Lung microvascular endothelial cell (primary cell): ENCODE data around the gene CCDC120. TPM values are rescaled to one million over a fixed set of nuclear protein-coding genes. Genes with fewer than 3 reads are reported as not detected.

ENCODE experiments used
- DNase-seq, 2 donors: peaks; one replicate each; pipeline versions ENCODE4 v3.0.0 to v3.0.0-alpha.2; 2010; ENCODE audit warnings: low read depth in 2 of 2
- total RNA-seq: library from RNA; depleted of rRNA; stranded (reverse); fragments of >200 nt; gene quantifications from 2 replicates; pipeline ENCODE4 v1.2.1, GENCODE V29; 2014

CCDC120 gene
- total RNA-seq, 1 donor from 2014 or later = 0.79 TPM

DNA sequence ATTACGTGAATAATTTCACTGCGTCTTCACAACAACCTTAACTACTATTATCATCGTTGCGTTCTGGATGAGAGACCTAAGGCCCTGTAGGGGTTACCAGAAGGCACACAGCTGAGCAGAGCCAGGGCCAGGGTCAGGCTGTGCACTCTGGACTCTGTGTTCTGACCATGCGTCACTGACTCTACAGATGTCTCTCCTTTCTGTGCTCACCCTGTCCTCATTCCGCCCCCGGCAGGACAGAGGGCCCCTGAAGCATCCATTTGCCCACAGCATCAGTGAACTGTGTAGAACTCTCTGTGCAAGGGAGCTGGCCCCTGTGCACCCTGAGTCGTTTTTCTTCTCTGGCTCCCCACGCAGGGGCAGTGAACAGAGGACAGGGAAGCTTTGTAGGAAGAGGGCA is 43.4 kb downstream of the CCDC120 start:
- DNase-seq = no peak

DNA sequence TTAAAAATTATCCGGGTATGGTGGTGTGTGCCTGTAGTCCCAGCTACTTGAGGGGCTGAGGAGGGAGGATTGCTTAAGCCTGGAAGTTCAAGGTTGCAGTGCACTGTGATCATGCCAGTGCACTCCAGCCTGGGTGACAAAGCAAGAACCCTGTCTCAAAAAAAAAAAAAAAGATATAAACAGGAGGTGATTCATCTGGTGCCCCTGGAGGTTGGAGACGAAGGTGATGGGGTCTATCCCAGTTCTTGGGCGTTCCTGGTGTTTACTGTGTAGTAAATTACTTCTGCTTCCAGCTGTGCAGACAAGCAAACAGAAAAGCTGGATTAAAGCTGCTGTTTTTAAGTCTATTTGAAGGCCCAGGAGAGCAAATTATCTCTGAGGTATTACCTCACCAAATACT is 44.8 kb downstream of the CCDC120 start:
- no peak for DNase-seq

DNA sequence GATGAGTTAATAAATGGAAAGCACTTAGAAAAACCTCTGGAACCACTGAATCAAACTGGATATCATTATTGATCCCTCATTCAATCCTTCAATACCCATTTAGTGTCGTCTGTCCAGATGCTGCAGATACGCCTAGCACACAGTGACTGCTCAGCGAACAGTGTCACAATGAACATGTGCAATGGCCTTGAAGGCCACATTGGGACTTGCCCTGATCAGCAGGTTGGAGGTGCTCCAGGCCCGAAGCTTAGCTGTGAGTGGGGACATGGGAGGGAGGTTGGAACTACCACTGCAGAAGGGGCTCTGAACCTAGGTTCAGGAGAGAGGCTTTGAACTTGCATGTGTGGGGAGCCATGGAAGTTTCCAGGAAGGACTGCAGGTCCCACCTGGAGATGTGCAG is 47.5 kb downstream of the CCDC120 start:
- DNase-seq = no peak

DNA sequence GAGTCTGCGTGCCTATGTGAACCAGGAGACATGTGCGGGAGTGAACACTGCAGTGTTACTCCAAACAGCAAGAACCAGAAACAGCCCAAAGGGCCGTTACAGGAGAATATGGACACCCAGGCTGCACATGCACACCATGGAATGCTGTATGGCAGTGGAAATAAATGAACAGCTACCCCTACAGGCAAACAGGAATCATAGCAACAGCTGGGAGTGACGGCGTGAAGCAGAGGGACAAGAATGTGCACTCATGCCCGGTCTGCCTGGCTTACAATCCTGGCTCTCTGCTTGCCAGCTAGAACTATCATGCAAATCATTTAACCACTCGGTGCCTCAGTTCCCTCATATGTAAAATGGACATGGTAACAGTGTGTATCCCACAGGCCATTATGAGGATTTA is 48.1 kb downstream of the CCDC120 start:
- DNase-seq = peak; percentile 65 to 73

DNA sequence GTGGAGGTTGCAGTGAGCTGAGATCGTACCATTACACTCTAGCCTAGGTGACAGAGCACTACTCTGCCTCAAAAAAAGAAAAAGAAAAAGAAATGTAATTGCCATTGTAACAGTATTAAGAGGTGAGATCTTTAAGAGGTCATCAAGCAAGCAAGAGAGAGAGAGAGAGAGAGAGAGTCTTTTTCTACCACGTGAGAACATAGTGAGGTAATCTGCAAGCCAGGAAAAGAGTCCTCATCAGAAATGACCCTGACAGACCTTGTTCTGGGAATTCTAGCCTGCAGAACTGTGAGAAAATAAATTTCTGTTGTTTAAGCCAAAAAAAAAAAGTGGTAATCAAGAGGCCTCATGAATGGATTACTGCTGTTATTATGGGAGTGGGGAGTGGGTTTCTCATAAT is 49.8 kb downstream of the CCDC120 start:
- DNase-seq = peak; percentile 38 to 46

DNA sequence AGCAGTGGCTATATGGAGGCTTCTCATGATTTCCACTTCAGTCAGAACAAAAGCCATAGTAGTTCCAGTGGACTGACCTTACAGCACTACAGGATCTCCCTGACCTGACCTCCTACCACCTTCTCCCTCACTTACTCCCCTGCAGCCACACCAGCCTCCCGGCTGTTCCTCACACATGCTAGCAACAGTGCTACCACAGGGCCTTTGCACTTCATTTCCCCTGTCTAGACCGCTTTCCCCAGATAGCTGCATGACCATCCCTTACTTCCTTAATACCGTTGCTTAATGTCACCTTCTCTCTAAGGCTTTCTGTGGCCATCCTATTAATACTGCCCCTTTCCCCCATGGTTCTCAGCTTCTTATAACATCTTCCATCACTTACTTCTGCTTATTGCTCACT is 51.6 kb downstream of the CCDC120 start:
- DNase-seq = no peak

DNA sequence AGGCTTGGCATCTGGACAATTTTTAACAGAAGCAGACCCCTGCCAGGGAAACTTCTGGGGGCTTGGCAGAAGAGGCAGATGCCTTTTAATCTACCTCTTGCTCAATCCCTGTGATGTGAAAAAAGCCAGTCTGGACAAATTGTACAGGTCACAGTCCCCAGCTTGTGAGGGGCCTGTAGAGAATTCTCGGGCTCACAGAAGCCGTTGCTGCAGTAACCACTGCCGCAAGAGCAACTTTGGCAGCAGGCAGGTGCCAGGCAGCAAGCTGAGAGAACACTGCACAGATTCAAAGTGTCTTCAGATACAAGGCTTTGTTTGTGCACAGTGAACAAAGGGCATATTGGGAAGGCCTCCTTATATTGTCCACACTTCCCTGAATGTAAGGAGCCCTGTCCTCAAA is 53.0 kb downstream of the CCDC120 start:
- DNase-seq = no peak

DNA sequence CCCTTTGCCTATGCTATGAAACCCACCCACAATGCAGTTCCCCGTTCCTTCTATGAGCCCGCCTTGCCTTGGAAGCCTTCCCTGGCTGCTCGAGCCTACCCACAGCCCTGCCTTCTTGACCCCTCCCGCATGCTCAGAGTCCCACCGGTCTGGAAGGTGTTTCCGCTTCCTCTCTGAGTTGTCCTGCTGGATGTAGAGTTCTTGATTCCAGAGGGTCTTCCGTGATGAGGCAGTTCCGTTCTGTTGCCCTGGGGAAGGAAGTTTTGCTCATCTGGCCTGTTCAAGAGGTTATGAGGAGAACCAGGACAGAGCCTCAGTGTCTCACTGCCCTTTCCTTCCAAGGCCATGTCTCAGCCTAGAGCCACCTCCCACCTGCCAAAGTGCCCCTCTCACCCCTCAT is 57.3 kb downstream of the CCDC120 start:
- DNase-seq = peak in 1 of 2 donors; percentile 73

DNA sequence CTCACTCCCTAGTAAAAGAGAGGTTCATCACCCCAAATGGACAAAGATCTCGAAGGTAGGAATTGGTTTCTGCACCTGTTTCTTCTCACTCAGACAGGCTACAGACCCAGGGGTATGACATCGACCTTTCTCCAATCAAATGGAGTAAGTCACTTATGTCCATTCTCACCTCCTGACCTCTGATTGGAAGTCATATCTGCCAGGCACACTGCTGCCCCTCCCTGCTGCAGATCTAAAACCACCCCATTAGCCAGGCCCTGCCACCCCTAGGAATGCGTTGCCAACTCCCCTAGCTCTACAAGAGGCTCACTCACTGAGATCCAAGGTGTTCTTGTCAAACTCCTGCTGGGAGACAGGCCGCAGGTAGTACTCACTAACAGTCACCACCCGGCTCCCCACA is 57.9 kb downstream of the CCDC120 start:
- DNase-seq = no peak

DNA sequence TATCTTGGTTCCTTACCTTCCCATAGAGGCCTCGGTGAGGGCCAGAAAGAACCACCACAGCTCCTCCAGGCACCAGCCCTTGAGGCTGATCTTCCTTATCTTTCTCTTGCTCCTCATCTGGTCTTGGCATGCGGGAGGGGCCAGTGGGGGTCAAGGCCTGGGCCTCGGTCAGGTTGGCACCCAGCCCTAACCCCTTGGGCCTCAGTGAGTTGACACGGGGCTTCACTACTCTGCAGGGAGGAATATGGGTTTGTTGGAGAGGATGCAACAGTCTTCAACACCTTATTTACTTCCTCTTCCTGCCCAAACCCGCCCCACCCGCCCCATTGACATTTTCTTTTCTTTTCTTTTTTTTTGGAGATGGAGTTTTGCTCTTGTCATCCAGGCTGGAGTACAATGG is 58.8 kb downstream of the CCDC120 start:
- DNase-seq = no peak

Other genes starting within 250 kb of the CCDC120 start
- not detected in 2 replicates for gene ERAS, start 232.5 kb upstream of the CCDC120 start, total RNA-seq
- under 0.01 and 0.20 TPM in 2 replicates for gene PCSK1N, start 223.4 kb upstream of the CCDC120 start, total RNA-seq
- gene TIMM17B, start 161.2 kb upstream of the CCDC120 start, total RNA-seq = 17.0 and 21.2 TPM in 2 replicates
- 64.1 and 71.0 TPM in 2 replicates for gene PQBP1, start 161.1 kb upstream of the CCDC120 start, total RNA-seq
- gene SLC35A2, start 147.4 kb upstream of the CCDC120 start, total RNA-seq = 7.8 and 12.9 TPM in 2 replicates
- gene PIM2, start 140.0 kb upstream of the CCDC120 start, total RNA-seq = 2.4 and 4.2 TPM in 2 replicates
- gene OTUD5, start 101.4 kb upstream of the CCDC120 start, total RNA-seq = 19.4 and 23.8 TPM in 2 replicates
- 0.20 and 0.22 TPM in 2 replicates for gene KCND1, start 87.2 kb upstream of the CCDC120 start, total RNA-seq
- gene GRIPAP1, start 56.7 kb upstream of the CCDC120 start, total RNA-seq = 12.4 and 19.6 TPM in 2 replicates
- 8.3 TPM in 2 replicates for gene TFE3, start 15.6 kb upstream of the CCDC120 start, total RNA-seq
- 3.5 and 4.2 TPM in 2 replicates for gene PRAF2, start 15.0 kb downstream of the CCDC120 start, total RNA-seq
- gene WDR45, start 20.9 kb downstream of the CCDC120 start, total RNA-seq = 14.6 and 15.9 TPM in 2 replicates
- 16.3 and 16.6 TPM in 2 replicates for gene GPKOW, start 64.7 kb downstream of the CCDC120 start, total RNA-seq
- gene MAGIX, start 103.8 kb downstream of the CCDC120 start, total RNA-seq = 0.60 and 0.65 TPM in 2 replicates
- gene PLP2, start 112.9 kb downstream of the CCDC120 start, total RNA-seq = 6.7 and 12.6 TPM in 2 replicates
- 2.8 and 3.4 TPM in 2 replicates for gene PRICKLE3, start 127.4 kb downstream of the CCDC120 start, total RNA-seq
- under 0.01 TPM in 2 replicates for gene SYP, start 141.2 kb downstream of the CCDC120 start, total RNA-seq
- gene CACNA1F, start 174.3 kb downstream of the CCDC120 start, total RNA-seq = under 0.01 TPM in 1 of 2 replicates, not detected in the other
- 6.8 and 7.3 TPM in 2 replicates for gene CCDC22, start 176.5 kb downstream of the CCDC120 start, total RNA-seq
- not detected in 2 replicates for gene FOXP3, start 205.7 kb downstream of the CCDC120 start, total RNA-seq
- gene PPP1R3F, start 210.8 kb downstream of the CCDC120 start, total RNA-seq = 1.3 and 4.6 TPM in 2 replicates
- not detected in 2 replicates for gene GAGE10, start 244.6 kb downstream of the CCDC120 start, total RNA-seq